Stomach smooth muscle (tissue), 2 donors: ENCODE results near the gene ARHGEF4.

Experiments used
- H3K27ac ChIP-seq: one replicate; pipeline ENCODE4 v1.7.0; 2013; ENCODE audit warnings: mild to moderate bottlenecking, low read length, inconsistent platforms
- H3K27me3 ChIP-seq, 2 donors: one replicate each; pipeline ENCODE4 v1.7.0; 2013; ENCODE audit warnings: low read length in 2 of 2; ENCODE audit not compliant: insufficient read depth in 2 of 2, control insufficient read depth in 1 of 2
- H3K36me3 ChIP-seq, 2 donors: one replicate each; pipeline ENCODE4 v1.7.0; 2013; ENCODE audit warnings: low read length in 2 of 2; ENCODE audit not compliant: control insufficient read depth in 2 of 2, insufficient read depth in 2 of 2
- H3K4me1 ChIP-seq: one replicate; pipeline ENCODE4 v1.7.0; 2013; ENCODE audit warnings: low read length; ENCODE audit not compliant: control insufficient read depth, insufficient read depth
- H3K4me3 ChIP-seq, 2 donors: one replicate each; pipeline ENCODE4 v1.7.0; 2013; ENCODE audit warnings: low read length in 2 of 2
- H3K9ac ChIP-seq, 2 donors: one replicate each; pipeline ENCODE4 v1.7.0; 2013; ENCODE audit warnings: low read length in 2 of 2, mild to moderate bottlenecking in 1 of 2
- H3K9me3 ChIP-seq, 2 donors: one replicate each; pipeline ENCODE4 v1.7.0; 2013; ENCODE audit warnings: low read length in 2 of 2; ENCODE audit not compliant: control insufficient read depth in 2 of 2
- donor health status: healthy.
- donor health status: Pancreatic carcinoma.

Gene ARHGEF4

GRCh38 chr2:131036269-131036668, 199.6 kb downstream of the ARHGEF4 start:
- H3K4me3 ChIP-seq, result peak overlapping the region in 1 of 2 donors; percentile 76
- H3K27me3 ChIP-seq, result no peaks in the 10 kb centered on the region
- peaks cover 24% of the 10 kb centered on the region for H3K4me1 ChIP-seq
- H3K27ac ChIP-seq, result peak overlapping the region; percentile 46
- H3K36me3 ChIP-seq, result no peaks in the 10 kb centered on the region
- peak overlapping the region in 1 of 2 donors; percentile 21 for H3K9ac ChIP-seq
- no peaks in the 10 kb centered on the region for H3K9me3 ChIP-seq

DNA sequence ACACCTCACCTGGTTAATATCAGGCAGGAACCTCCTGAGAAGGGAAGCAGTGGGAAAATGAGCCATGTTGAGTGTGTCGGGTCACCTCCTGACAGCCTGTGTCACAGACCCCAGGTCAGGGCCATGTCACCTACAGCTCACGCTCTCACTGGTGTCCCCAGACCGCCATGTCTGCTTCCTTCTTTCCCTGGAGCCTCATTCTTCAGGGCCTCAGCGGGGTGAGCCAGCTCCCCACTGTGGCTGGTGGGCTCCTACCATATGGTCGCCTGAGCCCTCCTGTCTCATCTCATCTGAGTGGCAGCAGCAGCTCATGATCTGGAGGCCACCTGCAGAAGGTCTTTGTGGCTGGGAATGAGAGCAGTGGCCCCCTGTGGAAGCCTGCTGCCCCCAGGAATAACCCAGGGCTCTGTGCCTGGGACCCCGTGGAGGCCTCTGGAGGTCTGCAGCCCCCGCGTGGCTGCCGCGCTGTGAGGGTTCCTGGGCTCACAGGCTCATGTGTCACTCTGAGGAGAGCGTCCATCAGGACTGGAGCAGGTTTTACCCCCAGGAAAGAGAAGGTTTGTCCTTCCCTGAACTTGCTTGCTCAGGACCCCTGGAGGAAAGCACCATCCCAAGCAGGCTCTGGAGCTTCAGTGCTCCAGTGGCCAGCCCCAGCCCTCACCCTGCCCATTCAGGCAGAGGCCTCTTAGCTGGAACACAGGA, 200.1 kb downstream of the ARHGEF4 start:
- H3K9ac ChIP-seq, result no peak overlapping the region
- H3K9me3 ChIP-seq, result no peaks in the 10 kb centered on the region
- no peaks in the 10 kb centered on the region for H3K27me3 ChIP-seq
- H3K4me1 ChIP-seq, result peaks cover 24% of the 10 kb centered on the region
- no peak overlapping the region for H3K4me3 ChIP-seq
- peak overlapping the region; percentile 46 for H3K27ac ChIP-seq
- peaks cover 0 to 3% of the 10 kb centered on the region in 2 donors for H3K36me3 ChIP-seq

GRCh38 chr2:131037398-131038257, 200.9 kb downstream of the ARHGEF4 start:
- Histone ChIP-seq H3K27me3 (no peaks in the 10 kb centered on the region), H3K36me3 (peaks cover 0 to 3% of the 10 kb centered on the region in 2 donors), H3K4me1 (peaks cover 24% of the 10 kb centered on the region), H3K4me3 (no peak overlapping the region), H3K9me3 (no peaks in the 10 kb centered on the region), H3K27ac (no peak overlapping the region), H3K9ac (no peak overlapping the region)

DNA sequence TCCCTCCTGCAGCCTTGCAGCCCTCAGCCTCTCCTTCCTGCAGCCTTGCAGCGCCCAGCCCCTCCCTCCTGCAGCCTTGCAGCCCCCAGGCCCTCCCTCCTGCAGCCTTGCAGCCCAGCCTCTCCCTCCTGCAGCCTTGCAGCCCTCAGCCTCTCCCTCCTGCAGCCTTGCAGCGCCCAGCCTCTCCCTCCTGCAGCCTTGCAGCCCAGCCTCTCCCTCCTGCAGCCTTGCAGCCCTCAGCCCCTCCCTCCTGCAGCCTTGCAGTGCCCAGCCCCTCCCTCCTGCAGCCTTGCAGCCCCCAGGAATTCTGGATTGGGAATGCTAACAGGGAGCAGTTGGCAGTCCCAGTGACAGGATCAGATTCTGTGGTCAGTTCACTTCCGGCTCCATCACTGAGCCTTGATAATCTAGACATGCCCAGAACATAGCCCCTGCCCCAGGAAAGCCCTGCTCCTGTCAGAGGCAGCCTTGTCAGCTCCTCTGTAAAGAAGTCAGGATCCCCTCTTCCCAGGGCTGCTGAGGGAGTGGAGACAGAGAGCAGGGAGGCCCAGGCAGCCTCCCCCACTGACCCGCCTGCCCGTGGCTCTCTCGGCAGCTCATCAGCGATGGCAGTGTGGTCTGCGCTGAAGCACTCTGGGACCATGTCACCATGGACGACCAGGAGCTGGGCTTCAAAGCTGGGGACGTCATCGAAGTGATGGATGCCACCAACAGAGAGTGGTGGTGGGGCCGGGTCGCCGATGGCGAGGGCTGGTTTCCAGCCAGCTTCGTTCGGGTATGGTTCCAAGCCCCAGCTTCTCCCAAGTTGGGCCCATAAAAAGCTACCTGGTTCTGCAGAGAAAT, 201.8 kb downstream of the ARHGEF4 start:
- Histone ChIP-seq H3K4me1 (peaks cover 24% of the 10 kb centered on the region), H3K27ac (no peak overlapping the region), H3K36me3 (peaks cover 0 to 3% of the 10 kb centered on the region in 2 donors)

GRCh38 chr2:131039101-131039440, 202.4 kb downstream of the ARHGEF4 start:
- Histone ChIP-seq H3K36me3 (peaks cover 0 to 3% of the 10 kb centered on the region in 2 donors), H3K9ac (no peak overlapping the region), H3K27ac (no peak overlapping the region)

More for the DNA sequence above, 201.8 kb downstream of the ARHGEF4 start:
- no peaks in the 10 kb centered on the region for H3K27me3 ChIP-seq
- no peak overlapping the region for H3K9ac ChIP-seq
- no peak overlapping the region for H3K4me3 ChIP-seq
- H3K9me3 ChIP-seq, result no peaks in the 10 kb centered on the region

DNA sequence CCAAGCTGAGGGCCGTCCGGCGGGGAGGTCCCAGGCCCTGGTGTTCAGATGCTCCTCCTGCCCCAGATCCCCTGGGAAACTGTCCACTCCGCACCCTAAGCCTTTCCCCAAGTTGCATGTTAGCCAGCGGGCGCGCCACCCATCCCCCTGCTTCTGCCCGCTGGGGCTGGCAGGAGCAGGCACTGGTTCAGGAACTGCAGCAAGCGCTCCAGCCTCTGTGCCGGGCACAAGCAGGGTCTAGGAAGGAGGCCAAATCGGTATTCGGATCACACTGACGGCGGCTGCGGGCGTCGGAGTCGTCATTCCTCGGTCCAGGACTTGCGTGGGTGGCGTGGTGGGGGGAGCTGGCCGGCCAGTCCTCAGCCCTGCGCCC, 202.8 kb downstream of the ARHGEF4 start:
- H3K27me3 ChIP-seq, result no peaks in the 10 kb centered on the region
- no peaks in the 10 kb centered on the region for H3K9me3 ChIP-seq
- H3K27ac ChIP-seq, result no peak overlapping the region
- H3K36me3 ChIP-seq, result peaks cover 0 to 3% of the 10 kb centered on the region in 2 donors
- peak overlapping the region in 1 of 2 donors; percentile 40 for H3K4me3 ChIP-seq
- H3K9ac ChIP-seq, result no peak overlapping the region
- H3K4me1 ChIP-seq, result peaks cover 16% of the 10 kb centered on the region

More at GRCh38 chr2:131039101-131039440, 202.4 kb downstream of the ARHGEF4 start:
- H3K9me3 ChIP-seq, result no peaks in the 10 kb centered on the region
- H3K4me1 ChIP-seq, result peaks cover 20% of the 10 kb centered on the region
- no peaks in the 10 kb centered on the region for H3K27me3 ChIP-seq
- H3K4me3 ChIP-seq, result no peak overlapping the region

- H3K27ac ChIP-seq, result no peak overlapping the region
- H3K9me3 ChIP-seq, result no peaks in the 10 kb centered on the region
- H3K4me1 ChIP-seq, result peaks cover 16% of the 10 kb centered on the region
- H3K36me3 ChIP-seq, result peaks cover 0 to 5% of the 10 kb centered on the region in 2 donors
- no peak overlapping the region for H3K9ac ChIP-seq
- peak overlapping the region in 1 of 2 donors; percentile 40 for H3K4me3 ChIP-seq
- no peaks in the 10 kb centered on the region for H3K27me3 ChIP-seq
Observed at GRCh38 chr2:131039908-131040660, 203.4 kb downstream of the ARHGEF4 start.

DNA sequence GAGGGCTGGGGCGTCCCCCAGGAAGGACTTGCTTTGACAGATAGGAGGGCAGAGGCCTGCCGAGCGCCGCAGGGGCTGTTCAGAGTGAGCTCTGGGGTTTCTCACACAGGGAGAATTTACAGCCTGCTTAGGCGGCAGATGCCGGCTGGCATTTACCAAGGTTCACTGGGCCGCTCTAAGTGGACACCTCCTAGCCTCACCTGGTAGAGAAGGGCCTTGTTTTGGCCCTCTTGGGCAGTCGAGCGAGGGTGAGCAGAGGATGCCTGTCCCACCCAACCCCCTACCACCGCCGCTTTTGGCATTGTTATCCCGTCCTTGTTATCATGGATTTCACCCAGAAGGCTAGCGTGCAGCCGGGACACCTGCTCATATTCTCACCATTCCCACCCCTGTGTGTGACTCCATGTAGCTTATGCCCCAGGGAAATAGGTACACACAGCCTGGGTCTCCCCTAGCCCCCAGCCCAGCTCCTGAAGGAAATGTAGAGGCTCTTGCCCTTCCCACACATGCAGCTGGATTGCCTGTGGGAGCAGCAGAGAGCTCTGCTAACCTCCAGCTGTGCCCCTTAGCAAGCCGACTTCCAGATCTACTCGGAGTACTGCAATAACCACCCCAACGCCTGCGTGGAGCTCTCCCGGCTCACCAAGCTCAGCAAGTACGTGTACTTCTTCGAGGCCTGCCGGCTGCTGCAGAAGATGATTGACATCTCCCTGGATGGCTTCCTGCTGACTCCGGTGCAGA, 204.1 kb downstream of the ARHGEF4 start:
- H3K27me3 ChIP-seq, result no peaks in the 10 kb centered on the region
- no peak overlapping the region for H3K27ac ChIP-seq
- peaks cover 0 to 8% of the 10 kb centered on the region in 2 donors for H3K36me3 ChIP-seq
- H3K4me1 ChIP-seq, result peaks cover 11% of the 10 kb centered on the region
- H3K4me3 ChIP-seq, result no peak overlapping the region
- H3K9ac ChIP-seq, result no peak overlapping the region
- no peaks in the 10 kb centered on the region for H3K9me3 ChIP-seq

- no peak overlapping the region for H3K9ac ChIP-seq
- H3K4me3 ChIP-seq, result no peak overlapping the region
Observed at GRCh38 chr2:131041402-131042147, 204.9 kb downstream of the ARHGEF4 start.

More at GRCh38 chr2:131041402-131042147, 204.9 kb downstream of the ARHGEF4 start:
- H3K9me3 ChIP-seq, result no peaks in the 10 kb centered on the region
- H3K27ac ChIP-seq, result no peak overlapping the region
- no peaks in the 10 kb centered on the region for H3K27me3 ChIP-seq
- H3K36me3 ChIP-seq, result peaks cover 0 to 10% of the 10 kb centered on the region in 2 donors
- H3K4me1 ChIP-seq, result peaks cover 4% of the 10 kb centered on the region
